HG02588 (cell line): ENCODE measurements around the gene AZIN2.
"Not testable (repeated sequence)": the region's sequence is repeated elsewhere in the genome, so short reads cannot be mapped to it uniquely, and the experiment has no call there.

Experiments used
- ATAC-seq: cut with Tn5 transposase; IDR thresholded peaks from one replicate; pipeline ENCODE4 v1.9.1; 2021; ENCODE audit warnings: mild to moderate bottlenecking, moderate library complexity; ENCODE audit not compliant: unreplicated experiment

The AZIN2 gene

DNA sequence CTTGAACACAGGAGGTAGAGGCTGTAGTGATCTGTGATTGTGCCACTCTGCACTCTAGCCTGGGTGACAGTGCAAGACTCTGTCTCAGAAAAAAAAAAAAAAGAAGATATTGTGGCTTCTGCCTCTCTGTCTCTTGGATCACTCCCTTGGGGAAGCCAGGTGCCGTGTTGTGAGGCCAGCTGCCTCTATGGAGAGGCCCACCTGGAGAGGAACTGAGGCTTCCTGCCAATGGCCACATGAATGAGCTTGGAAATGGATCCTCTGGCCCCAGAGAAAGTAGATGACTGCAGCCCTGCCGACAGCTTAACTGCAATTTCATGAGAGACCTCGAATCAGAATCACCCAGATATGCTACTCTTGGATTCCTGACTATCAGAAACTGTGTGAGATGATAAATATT is 24.5 kb upstream of the AZIN2 start:
- ATAC-seq, result no peak

DNA sequence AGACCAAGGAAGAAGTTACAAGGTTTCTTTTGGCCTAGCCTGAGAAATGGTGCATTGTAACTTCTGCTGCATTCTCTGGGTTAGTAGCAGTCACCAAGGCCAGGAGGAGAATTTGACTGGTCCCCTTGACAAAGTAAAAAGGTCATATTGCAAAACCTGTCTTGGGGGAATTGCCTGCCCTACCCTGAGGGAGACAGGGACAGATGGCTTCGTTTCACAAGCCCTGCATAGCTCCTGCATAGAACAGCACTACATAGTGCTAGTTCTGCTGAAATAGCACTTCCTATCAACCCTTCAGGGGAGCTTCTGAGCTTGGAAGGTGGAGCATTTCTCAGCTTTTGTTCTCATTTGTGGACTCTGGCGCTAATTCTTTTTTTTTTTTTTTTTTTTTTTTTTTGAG is 23.9 kb upstream of the AZIN2 start:
- ATAC-seq, result no peak

DNA sequence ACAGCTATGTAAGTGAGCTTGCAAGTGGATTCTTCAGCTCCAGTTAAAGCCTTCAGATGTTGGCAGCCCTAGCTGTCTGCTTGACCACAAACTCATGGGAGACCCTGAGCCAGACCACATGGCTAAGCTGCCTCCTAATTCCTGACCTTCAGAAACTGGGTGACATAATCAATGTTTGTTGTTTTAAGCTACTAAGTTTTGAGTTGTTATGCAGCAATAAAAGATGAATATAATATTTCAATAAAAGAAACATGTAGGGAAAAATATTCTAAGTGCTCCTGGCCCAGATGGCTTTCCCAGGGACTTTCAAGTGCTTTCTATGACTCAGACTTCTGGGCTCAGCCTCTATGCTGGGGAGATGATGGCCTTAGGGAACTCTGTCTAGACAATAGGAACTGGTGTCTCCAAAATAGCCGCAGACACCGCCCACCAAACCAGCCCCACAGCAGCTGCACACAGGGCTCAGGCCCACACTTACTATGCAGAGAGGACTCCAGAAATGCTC is 20.3 kb upstream of the AZIN2 start:
- no peak for ATAC-seq

DNA sequence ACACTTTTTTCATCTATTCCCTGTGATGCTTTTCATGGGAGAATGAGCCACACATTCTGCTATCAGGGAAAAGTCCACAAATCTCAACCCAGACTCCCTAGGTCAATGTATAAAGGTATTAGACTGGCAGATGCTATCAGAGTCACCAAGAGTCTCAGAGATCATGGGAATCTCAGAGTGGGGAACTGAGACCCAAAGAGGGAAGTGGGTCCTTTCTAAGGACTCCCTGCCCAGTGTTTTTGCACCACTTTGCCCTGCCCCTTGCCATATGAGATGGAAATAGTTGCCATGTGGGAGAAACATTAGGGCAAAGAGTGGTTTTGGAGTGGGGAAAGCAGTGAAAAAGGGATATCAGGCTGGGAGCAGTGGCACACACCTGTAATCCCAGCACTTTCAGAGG is 19.1 kb upstream of the AZIN2 start:
- no peak for ATAC-seq

DNA sequence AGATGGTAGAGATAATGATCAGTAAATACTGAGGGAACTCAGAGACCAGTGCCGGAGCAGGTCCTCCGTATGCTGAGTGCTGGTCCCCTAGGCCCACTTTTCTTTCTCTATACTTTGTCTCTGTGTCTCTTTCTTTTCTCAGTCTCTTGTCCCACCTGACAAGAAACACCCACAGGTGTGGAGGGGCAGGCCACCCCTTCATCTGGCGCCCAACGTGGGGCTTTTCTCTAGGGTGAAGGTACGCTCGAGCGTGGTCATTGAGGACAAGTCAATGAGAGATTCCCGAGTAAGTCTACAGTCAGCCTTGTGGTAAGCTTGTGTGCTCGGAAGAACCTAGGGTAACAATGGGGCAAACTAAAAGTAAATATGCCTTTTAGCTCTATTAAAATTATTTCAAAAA is 16.7 kb upstream of the AZIN2 start:
- ATAC-seq, result not testable (repeated sequence)

DNA sequence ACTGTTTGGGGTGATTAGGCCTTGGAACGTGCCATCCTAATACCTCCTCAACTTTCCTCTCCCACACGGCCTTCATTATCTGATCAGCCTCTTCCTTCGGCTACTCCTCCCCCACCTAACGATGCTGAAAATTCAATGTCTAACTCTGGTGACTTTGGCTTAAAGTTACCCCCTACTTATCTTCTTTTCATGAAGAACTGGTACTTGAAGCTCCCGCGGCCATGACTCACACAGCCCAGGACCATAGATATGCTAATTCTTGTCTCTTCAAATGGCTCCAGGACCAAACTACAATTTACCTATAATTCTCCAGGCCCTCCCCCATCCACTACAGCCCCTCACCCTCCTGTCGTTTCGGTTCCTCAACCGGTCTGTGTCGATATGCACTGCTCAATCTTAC is 15.7 kb upstream of the AZIN2 start:
- ATAC-seq, result no peak

DNA sequence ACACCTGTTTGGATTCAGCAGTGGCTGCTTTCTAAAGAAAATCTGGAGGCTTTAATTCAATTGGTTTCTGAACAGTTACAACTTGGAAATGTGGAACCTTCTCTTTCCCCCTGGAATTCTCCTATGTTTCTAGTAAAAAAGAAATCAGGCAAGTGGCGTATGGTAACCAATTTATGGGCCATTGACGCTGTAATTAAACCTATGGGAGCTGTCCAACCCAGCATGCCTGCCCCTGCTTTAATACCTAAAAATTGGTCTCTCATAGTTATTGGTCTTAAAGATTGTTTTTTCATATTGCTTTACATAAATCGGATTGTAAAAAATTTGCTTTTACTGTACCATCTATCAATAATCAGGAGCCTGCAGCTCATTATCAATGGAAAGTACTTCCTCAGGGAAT is 14.5 kb upstream of the AZIN2 start:
- ATAC-seq, result not testable (repeated sequence)

DNA sequence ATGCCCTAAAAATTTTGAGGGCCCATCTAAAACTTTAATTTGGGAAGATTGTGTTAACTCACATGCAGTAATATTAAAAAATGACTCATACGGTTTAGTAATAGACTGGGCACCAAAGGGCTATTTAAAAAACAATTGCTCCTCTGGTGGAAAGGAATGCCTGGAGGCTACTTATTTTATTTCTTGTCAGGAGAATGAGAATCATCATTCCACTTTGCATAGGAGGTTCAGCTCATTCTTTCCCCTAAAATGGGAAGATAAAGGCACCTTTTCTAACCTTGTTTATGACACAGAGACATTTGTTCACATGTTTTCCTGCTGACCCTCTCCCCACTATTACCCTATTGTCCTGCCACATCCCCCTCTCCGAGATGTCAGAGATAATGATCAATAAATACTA is 12.8 kb upstream of the AZIN2 start:
- not testable (repeated sequence) for ATAC-seq

DNA sequence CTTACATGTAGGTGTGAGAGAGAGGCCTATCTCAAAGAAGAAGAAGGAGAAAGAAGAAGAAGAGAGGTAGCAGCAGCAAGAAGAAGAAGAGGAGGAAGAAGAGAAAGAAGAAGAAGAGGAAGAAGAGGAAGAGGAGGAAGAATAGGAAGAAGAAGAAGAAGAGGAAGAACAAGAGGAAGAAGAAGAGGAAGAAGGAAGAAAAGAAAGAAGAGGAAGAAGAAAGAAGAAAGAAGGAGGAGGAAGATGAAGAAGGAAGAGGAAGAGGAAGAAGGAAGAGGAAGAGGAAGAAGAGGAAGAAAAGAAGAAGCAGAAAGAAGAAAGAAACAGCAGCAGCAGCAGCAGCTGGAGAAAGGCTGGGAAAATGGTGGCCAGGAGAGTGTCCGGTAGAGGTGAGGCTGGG is 10.3 kb upstream of the AZIN2 start:
- no peak for ATAC-seq

DNA sequence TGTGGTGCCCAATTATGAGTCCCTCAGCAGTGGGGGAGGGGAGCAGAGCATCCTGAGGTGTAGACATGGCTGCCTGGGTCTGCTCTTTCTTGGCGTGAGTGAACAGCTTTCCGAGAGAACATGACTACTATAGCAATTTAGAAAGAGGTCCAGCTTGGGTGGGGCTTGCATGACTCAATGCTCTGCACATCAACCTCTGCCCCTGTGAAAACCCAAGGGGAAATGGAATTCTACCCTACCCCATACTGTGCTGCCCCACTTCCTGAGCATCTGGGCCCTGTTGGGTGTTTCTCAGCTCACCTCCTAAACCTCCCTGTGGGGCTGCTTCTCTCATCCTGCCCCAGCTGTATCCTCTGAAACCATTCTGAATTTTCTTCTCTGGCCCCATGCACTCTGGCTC is 8.2 kb upstream of the AZIN2 start:
- ATAC-seq, result no peak

DNA sequence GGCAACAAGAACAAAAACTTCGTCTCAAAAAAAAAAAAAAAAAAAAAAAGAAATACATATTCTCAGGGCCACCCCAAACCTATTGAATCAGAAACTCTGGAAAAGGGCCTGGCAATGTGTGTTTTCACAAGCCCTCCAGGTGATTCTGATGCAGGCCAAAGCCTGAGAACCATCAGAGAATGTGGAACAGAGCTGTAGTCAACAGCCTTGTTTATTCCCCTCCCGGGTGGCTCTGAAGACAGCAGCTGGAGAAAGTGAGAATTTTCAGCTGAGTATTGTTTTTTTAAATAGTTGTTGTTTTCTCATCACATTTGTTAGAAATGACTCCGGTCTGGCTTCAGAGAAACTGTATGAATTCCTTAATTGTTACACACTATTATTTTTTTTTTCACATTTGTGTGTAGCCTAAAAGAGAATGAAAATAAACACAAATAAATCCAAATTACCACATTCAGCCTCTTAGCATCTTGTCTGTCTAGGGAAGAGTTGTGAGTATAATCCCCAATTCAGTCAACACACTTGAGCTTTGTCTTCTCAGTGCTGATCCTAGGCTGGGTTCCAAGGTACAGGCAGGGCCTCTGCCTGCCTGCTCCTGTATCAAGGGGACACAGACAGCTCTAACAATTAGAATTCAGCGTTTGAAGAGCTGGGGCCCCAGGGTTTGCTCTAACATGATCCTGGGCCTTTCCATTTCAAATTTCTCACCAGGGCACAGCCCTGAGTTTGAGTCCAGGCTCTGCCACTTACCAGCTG is 6.6 kb upstream of the AZIN2 start:
- no peak for ATAC-seq

DNA sequence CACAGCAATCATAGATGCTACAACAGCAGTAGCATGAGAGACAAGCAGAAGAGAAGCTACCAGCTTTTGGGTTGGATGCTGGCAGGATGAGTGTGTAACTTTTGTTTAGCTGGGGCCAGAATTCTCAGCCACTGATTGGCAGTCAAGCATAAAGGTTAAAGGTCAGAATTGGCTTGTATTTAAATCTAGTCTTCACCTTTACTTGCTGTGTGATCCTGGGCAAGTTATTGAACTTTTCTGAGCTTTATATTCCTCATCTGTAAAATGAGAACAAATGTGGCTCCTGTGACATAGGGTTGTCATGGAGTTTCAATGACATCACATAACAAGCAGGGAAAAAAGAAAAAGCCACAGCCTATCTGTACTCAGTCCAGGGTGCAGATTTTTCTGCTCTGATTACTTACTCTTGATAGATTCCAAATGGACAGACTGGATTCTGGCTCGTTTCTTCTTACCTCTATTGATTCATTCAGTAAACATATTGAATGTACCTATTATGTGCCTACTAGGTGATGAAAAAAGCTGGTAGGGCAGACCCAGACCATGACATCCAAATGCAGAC is 2.8 kb upstream of the AZIN2 start:
- no peak for ATAC-seq

DNA sequence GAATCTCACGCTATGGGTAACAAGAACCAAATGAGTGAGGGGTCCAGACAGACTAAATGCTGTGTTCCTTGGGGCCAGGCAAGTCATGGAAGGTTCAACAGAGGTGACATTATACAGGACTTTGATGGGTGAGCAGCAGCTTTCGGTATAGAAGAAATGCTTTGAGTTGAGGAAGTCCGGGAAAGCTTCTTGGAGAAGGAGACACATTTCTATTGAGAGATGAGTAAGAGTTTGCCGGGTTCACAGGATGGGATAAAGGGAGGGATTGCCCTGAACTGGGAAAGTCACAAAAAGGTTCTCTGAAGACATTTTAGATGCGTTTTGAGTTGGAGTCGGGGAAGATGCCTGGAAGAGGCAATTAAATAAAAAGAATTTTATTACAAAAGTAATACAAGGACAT is 580 bp upstream of the AZIN2 start:
- ATAC-seq, result no peak

DNA sequence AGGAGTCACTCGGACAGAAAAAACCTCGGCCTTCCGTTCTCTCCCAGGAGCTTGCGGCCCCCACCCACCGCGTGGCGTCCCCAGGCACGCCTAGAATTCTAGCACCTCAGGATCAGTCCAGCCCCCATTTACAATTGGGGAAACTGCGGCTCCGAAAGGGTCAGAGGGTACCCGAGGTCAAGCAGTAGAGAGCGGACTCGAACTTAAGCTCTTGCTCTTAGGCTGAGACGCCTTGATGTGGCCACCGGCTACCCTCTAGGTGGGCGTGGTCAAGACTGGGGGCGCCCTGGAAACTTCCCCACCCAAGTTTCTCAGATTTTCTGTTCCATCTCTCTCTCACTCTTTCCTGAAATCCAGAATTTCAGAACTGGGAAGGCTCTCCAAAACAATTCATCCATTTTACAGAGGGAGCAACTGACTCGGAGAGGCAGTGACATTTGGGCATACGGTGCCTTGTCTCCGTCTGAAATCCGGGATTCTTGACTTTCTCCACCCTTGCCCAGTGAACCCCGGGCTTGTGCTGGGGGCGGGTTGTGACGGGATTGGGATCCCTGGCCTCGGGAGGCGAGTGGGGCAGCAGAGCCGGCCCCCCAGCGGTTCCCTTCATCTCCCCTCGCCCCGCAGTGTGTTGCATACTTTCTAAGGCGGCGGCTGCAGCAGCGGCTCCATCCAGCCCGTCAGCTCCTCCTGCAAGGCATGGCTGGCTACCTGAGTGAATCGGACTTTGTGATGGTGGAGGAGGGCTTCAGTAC is 777 bp downstream of the AZIN2 start:
- ATAC-seq, result no peak

DNA sequence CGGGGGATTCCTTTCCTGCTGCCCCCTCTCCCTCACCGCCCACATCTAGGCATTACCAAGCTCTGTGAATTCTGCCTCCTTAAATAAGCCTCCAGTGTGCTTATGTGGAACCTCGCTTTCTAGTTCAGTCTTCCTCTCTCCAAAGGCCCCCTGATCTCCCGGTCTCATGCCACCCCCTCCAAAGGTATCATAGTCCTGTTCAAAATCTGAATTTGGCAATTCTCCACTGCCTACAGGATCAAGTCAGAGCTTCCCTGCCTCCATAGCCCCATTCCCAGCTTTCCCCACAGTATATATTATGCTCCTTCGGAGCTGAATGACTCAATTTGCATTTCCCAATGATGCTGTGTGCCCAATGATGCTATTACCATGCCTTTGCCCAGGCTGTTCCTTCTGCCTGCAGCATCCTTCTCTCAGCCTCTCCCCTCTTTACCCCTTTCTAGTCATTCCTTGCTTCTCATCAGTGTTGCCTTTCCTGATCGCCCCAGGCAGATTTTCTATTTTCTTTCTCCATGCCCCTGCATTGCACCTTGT is 1.7 kb downstream of the AZIN2 start:
- no peak for ATAC-seq

DNA sequence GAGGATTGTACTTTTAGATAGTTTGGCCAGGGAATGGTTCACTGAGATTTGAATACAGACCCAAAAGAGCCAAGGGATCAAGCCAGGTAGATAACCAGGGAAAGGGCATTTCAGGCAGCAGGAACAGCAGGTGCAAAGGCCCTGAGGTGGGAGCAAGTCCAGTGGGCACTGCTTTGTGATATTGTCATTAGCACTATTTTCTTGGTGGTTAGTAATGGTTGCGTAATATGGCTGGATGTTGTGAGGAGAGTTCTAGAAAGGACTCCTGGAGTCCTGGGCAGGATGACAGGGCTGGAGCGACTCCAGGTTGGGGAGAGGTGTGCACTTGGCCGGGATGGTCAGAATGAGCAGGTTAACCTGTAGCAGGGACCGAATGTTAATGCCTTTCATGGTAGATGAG is 4.4 kb downstream of the AZIN2 start:
- no peak for ATAC-seq

DNA sequence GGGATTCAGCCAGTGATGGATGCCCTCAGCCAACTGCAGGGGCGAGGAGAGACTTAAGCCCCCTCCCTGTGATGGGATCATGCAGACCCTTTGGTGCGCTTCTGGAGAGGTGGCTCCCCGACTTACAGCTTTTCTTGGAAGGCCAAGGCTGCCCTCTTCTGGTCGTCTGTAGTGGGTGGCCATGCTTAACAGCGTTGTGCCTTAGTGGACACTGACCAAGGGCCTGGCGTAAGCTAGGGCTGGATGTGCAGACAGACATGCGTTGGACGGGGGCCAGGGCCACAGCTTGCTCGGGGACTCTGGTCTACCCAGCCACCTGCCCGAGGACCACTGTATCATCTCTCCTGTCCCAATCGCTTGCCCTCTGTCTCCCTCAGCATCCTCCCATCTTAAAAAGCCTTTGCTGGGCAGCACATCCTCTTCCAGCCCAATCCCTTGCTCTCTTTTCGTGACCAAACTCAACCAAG is 5.5 kb downstream of the AZIN2 start:
- no peak for ATAC-seq

DNA sequence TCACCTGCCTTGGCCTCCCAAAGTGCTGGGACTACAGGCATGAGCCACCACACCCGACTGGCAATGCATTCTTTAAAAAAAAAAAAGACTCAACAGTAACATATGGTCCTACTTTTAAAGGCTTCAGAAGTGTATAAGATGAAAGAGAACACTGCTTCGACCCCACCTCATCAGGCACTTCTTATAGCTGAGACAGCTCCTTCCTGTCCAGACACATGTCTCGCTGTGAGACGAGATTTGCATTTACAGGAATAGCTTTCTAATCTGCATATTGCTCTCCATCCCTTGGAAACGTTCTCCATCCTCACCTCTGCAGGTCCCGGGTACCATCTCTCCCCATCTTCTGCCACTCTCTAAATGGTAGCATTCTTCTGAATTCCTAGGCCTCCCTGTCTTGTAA is 6.7 kb downstream of the AZIN2 start:
- ATAC-seq, result no peak

DNA sequence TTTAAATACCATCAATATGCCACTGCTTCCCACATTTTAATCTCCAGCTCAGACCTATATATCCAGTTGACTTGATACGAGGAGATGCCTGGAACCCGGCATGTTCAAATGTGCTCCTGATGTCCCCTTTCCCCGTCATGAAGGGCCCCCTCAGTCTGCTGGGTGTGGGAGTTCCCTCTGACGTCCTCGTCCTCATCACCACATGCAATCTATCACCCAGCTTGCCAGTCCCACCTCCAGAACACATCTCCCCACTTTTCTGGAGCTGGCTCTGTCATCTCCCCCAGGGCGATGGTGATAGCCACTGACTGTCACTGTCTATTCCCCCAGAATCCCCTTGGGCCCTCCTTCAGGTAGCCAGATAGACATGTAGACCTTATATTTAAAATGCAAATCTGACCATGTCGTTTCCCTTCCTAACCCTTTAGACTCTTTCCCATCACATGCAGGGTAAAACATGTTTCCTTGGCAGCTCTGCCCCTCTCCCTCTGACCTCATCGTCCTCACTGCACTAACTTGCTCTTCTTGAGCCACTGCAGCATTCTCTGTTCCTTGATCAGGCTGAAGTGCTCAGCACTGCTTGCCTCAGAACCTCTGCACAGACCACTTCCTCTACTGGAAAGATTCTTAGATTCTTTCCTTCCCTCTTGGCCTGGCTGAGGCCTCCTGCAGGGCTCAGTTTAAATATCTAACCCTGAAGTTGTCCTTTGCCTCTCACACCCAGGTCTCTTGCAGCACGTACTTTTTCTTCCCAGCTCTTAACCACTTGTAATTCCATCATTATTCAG is 7.4 kb downstream of the AZIN2 start:
- no peak for ATAC-seq

DNA sequence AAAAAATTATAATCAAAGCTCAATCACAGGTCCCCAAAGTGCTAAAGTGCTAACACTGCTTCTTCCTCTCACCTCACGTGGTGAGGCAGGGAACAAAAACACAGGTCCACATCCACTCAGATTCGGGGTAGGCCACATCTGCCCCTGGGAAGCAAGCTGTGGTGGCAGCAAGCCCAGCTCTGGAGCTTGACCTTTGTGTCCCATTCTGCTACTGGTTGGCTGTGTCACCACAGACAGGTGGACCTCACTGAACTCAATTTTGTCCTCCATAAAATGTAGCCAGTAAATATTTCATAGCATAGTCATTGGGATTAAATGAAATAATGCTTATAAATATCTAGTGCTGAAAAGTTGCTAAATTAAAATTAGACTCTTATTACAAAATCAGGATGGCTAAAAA is 8.5 kb downstream of the AZIN2 start:
- no peak for ATAC-seq

DNA sequence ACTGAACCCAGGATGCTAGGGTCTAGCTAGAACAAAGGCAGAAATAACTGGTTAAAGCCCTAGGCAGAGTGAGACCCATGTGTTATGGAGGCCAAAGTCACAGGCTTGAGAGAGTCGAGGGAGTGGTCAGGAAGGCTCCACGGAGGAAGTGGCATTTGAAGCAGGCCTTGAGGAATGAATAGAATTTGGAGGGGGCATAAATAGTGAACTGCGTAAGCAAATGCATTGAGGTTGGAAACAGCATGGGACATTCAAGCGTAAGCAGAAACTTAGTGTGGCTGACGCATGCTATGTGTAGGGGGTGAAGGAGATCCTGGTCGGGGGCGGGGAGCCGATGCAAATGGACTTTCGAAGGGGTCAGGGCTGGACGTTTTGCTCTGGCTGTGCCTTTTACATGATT is 11.5 kb downstream of the AZIN2 start:
- no peak for ATAC-seq
